Heart right ventricle (tissue), 16 donors: Measurements from ENCODE around the gene KRR1. TPM values are rescaled to one million over a fixed set of nuclear protein-coding genes. Genes with fewer than 3 reads are reported as not detected.
"Not testable (repeated sequence)": the region's sequence is repeated elsewhere in the genome, so short reads cannot be mapped to it uniquely, and the experiment has no call there.

Source experiments
- ATAC-seq, 8 donors: fragments of 200-7000 bp; cut with Tn5 transposase; one replicate each; pipeline ENCODE4 v1.9.1; 2020; ENCODE audit warnings: mild to moderate bottlenecking in 8 of 8, moderate library complexity in 8 of 8, moderate number of reproducible peaks in 1 of 8
- DNase-seq, 2 donors: peaks; one replicate each; pipeline ENCODE4 v3.0.0-alpha.2; 2020
- H3K27ac ChIP-seq, 10 donors: fragments of 200-600 bp; sonication (generic) in 2 of 10; one replicate each; pipeline versions ENCODE4 v1.5.0 to v1.8.0; 2020 to 2022; ENCODE audit warnings: mild to moderate bottlenecking in 3 of 10
- H3K27me3 ChIP-seq, 7 donors: fragments of 200-600 bp; one replicate each; pipeline ENCODE4 v1.8.0; 2021 to 2022; ENCODE audit warnings: mild to moderate bottlenecking in 2 of 7
- H3K36me3 ChIP-seq, 9 donors: fragments of 200-600 bp; sonication (generic) in 1 of 9; one replicate each; pipeline versions ENCODE4 v1.5.0 to v1.8.0; 2020 to 2022; ENCODE audit warnings: mild to moderate bottlenecking in 2 of 9
- H3K4me1 ChIP-seq, 9 donors: fragments of 200-600 bp; sonication (generic) in 1 of 9; one replicate each; pipeline versions ENCODE4 v1.5.0 to v1.8.0; 2020 to 2022; ENCODE audit warnings: mild to moderate bottlenecking in 4 of 9
- H3K4me3 ChIP-seq, 10 donors: fragments of 200-600 bp; sonication (generic) in 2 of 10; one replicate each; pipeline versions ENCODE4 v1.5.0 to v1.8.0; 2020 to 2022; ENCODE audit warnings: mild to moderate bottlenecking in 7 of 10, moderate library complexity in 2 of 10
- H3K9me3 ChIP-seq, 11 donors: fragments of 200-600 bp in 10 of 11; sonication (generic) in 2 of 11; one replicate each; pipeline versions ENCODE4 v1.5.0 to v1.8.0; 2013 to 2022; ENCODE audit warnings: mild to moderate bottlenecking in 2 of 11, control low read depth in 1 of 11, moderate library complexity in 1 of 11
- WGBS, 2 donors: extraction: QIAGEN DNeasy Blood & Tissue Kit; methylation state at CpG; one replicate each; pipeline ENCODE4 v1.1.7; 2013; ENCODE audit warnings: inconsistent platforms in 1 of 2; 5-methylcytosine and 5-hydroxymethylcytosine counted together
- intact Hi-C, 10 donors: fragments of 100-400 bp; cut with DNase I; formaldehyde crosslinking; loops; one replicate each; pipeline versions ENCODE4 v1.11.1 to v1.14.2; 2022
- polyA plus RNA-seq, 2 donors: library from polyadenylated mRNA; stranded (reverse); fragments of 200-250 nt; gene quantifications; one replicate each; pipeline ENCODE4 v1.2.3, GENCODE V29; 2013
- total RNA-seq, 10 donors: library from RNA; stranded (reverse); fragmentation: NEBNext Ultra II Directional in 3 of 10; extraction: Animal tissue kit (Norgen Biotek cat#: 25700) in 3 of 10; gene quantifications; one replicate each; pipeline versions ENCODE4 v1.2.1 to v1.2.4, GENCODE V29; 2021 to 2023
- TF ChIP-seq, protein P1 (sequence below), 9 donors: fragments of 200-600 bp; sonication (generic) in 2 of 9; IDR thresholded peaks; one replicate each; pipeline versions ENCODE4 v1.5.0 to v1.8.0; 2021 to 2022; ENCODE audit warnings: antibody characterized with exemption in 9 of 9, mild to moderate bottlenecking in 5 of 9, moderate library complexity in 1 of 9
- donor health status: Arrhythmogenic right ventricular cardiomyopathy.
- donor health status: ischemic (EF 13 %, LVEDD 7.1; RV severe dilation, severe dysfunction).
- donor health status: healthy with polysubstance abuse.
- donor health status: DM: no; HTN: yes; CAD: no.
- donor health status: DM: no; HTN: no; CAD: no.
- donor health status: ischemic (EF 25% LVEDD 6.9; RV normal size, moderate dysfunction).
- donor health status: ischemic (EF 25% LVEDD 5.7; RV mildly dilated, moderate dysfunction).
- donor health status: healthy.
- donor health status: DM: yes; HTN: yes; CAD: no.
- donor health status: Ischemic cardiomyopathy.
- donor health status: ischemic (EF 35%, LVEDD 5.7; RV mildly dilated, moderate dysfunction).
- donor health status: nonischemic (EF 11% LVEDD 7.7; RV severe dilation, severe dysfunction).
- donor health status: DM: yes; HTN: yes; CAD: no.
- donor health status: PGD.
- donor health status: ischemic (EF 29% LVEDD 5.4; RV normal size, mild dysfunction).
- donor health status: nonischemic (EF 23%, LVEDD 6.1; RV moderate dilation, normal function).

KRR1 gene
- total and polyA plus RNA-seq, 12 donors: 8.9 to 44.2 (median 32.6) TPM

DNA sequence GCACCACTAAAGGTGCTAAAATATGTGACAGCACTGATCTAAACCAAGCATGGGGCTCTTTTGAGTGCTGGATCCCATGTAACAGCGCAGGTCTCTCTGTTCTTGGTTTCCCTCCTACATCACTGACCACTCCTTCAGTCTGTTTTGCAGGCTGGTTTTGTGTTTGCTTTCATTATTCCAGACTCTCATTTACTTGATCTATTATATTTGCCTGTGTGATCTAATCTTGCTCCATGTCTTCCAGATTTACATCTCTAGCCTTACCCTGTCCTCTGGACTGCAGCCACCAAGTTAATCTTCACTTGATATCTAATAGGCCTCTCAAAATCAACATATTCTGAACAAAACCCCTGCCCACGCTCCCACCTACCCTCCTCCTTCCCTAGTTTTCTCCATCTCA lies 22.2 kb downstream of the KRR1 start:
- H3K27ac ChIP-seq: no peak overlapping the region
- H3K36me3 ChIP-seq: peaks cover 0 to 75% (median 0%) of the 10 kb centered on the region in 9 donors
- DNase-seq (no peak), ATAC-seq (no peak)
- no peaks in the 10 kb centered on the region for H3K27me3 ChIP-seq
- TF ChIP-seq, protein P1, sequence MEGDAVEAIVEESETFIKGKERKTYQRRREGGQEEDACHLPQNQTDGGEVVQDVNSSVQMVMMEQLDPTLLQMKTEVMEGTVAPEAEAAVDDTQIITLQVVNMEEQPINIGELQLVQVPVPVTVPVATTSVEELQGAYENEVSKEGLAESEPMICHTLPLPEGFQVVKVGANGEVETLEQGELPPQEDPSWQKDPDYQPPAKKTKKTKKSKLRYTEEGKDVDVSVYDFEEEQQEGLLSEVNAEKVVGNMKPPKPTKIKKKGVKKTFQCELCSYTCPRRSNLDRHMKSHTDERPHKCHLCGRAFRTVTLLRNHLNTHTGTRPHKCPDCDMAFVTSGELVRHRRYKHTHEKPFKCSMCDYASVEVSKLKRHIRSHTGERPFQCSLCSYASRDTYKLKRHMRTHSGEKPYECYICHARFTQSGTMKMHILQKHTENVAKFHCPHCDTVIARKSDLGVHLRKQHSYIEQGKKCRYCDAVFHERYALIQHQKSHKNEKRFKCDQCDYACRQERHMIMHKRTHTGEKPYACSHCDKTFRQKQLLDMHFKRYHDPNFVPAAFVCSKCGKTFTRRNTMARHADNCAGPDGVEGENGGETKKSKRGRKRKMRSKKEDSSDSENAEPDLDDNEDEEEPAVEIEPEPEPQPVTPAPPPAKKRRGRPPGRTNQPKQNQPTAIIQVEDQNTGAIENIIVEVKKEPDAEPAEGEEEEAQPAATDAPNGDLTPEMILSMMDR (IDR thresholded peaks at IDR 0.05): no peak
- 94 to 97% methylated on average over 2 of the region's 2 CpGs for whole genome bisulfite sequencing, 2 donors
- intact Hi-C loops: loop anchor here in 4 of 10 donors (10.0 kb wide), 3 partner anchors 94 to 794 kb away; partner anchors contain the start of genes CAPS2 (in 2 of the 4), GLIPR1L1 (in 2 of the 4) and GLIPR1L2 (in 2 of the 4)
- no peaks in the 10 kb centered on the region for H3K9me3 ChIP-seq
- no peak overlapping the region for H3K4me3 ChIP-seq
- H3K4me1 ChIP-seq: peaks cover 0 to 47% (median 0%) of the 10 kb centered on the region in 9 donors

DNA sequence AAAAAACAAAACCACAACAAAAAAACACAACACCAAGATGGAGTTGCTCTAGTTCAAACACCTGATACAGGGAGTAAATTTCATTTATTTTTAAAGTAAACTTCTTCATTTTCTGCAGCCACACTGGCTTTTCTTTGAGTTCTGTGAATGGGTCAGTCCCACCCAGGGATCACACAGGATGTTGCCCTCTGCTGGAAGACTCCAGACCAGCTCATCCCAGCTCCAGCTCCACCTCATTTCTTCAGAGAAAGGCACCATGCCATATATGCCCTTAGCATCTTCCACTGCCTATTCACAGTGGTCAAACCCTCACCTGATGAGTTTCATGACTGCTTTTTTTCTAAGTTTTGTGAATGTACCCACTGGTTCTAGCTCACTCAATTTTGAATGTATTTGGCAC lies 22.9 kb downstream of the KRR1 start:
- Histone ChIP-seq H3K27ac (no peak overlapping the region), H3K4me1 (peaks cover 0 to 54% (median 0%) of the 10 kb centered on the region in 9 donors), H3K9me3 (no peaks in the 10 kb centered on the region), H3K36me3 (peaks cover 0 to 69% (median 0%) of the 10 kb centered on the region in 9 donors), H3K27me3 (no peaks in the 10 kb centered on the region), H3K4me3 (no peak overlapping the region)
- TF ChIP-seq, protein P1 (IDR thresholded peaks at IDR 0.05): peak in 7 of 9 donors; percentile 18 to 49 (median 39)
- intact Hi-C loops: loop anchor here in 4 of 10 donors (10.0 kb wide), 3 partner anchors 94 to 794 kb away; partner anchors contain the start of genes CAPS2 (in 2 of the 4), GLIPR1L1 (in 2 of the 4) and GLIPR1L2 (in 2 of the 4)
- no peak for DNase-seq
- ATAC-seq: peak in 4 of 8 donors; percentile 26 to 70 (median 64)

DNA sequence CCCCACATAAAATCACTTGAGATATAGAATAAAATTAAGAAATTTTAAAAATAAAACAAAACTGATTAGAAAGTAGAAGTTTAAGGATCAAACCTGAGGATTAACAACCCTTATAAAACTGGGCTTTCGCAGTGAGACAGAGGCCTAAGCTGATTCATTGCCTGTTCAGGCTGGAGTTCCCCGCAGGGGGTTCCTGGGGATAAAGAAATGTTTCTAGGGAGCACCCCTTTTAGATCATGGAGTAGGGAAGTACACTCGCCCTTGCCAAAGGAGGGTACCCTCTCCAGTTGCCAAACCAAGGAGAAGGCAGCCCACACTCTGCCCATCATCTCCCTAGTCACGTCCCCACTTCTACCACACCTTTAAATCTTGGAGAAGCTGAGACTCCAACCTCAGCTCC lies 24.1 kb downstream of the KRR1 start:
- Histone ChIP-seq H3K4me3 (no peak overlapping the region), H3K27me3 (no peaks in the 10 kb centered on the region), H3K36me3 (peaks cover 0 to 56% (median 0%) of the 10 kb centered on the region in 9 donors), H3K27ac (no peak overlapping the region), H3K9me3 (no peaks in the 10 kb centered on the region), H3K4me1 (peaks cover 0 to 61% (median 0%) of the 10 kb centered on the region in 9 donors)
- ATAC-seq: no peak
- TF ChIP-seq, protein P1 (IDR thresholded peaks at IDR 0.05): no peak
- no peak for DNase-seq
- intact Hi-C loops: loop anchor here in 4 of 10 donors (10.0 kb wide), 3 partner anchors 93 to 793 kb away; partner anchors contain the start of genes CAPS2 (in 2 of the 4), GLIPR1L1 (in 2 of the 4) and GLIPR1L2 (in 2 of the 4)
- WGBS, 2 donors: 91 to 96% methylated on average over 4 of the region's 4 CpGs

DNA sequence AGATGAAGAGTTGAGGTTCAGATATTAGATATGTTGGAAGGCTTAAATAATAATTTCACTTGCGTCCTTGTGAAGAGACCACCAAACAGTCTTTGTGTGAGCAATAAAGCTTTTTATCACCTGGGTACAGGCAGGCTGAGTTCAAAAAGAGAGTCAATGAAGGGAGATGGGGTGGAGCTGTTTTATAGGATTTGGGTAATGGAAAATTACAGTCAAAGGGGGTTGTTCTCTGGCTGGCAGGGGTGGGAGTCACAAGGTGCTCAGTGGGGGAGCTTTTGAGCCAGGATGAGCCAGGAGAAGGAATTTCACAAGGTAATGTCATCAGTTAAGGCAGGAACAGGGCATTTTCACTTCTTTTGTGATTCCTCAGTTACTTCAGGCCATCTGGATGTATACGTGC lies 27.0 kb downstream of the KRR1 start:
- H3K27me3 ChIP-seq, H3K27ac ChIP-seq, ATAC-seq, DNase-seq, H3K9me3 ChIP-seq, H3K4me3 ChIP-seq: not testable (repeated sequence)
- Histone ChIP-seq H3K4me1 (peaks cover 0 to 71% (median 0%) of the 10 kb centered on the region in 9 donors), H3K36me3 (peaks cover 0 to 32% (median 0%) of the 10 kb centered on the region in 9 donors)
- intact Hi-C loops: loop anchor here in 4 of 10 donors (5.0 to 10.0 kb wide), 4 partner anchors 90 to 790 kb away; partner anchors contain the start of genes GLIPR1L2 (in 3 of the 4), CAPS2 (in 2 of the 4) and GLIPR1L1 (in 2 of the 4)
- WGBS, 2 donors: 87 to 96% methylated on average over 2 of the region's 2 CpGs

DNA sequence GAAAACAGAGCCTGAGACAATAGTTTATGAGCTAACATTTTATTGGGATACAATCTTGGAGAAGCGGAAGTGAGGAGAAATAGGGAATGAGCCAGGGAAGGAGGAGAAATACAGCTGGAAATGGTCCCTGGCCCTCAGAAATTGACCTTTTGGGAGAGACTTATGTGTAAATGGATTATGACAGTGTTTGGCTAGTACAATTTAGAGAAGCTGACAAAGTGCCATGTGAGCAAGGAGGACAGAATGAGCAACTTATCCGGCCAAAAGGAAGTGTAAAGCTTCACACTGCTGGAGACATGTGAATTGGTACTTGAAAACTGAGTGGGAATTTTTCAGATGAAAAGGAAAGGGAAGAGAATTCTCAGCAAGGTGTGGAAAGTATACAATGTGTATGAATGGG lies 28.0 kb downstream of the KRR1 start:
- ATAC-seq: peak in 1 of 8 donors; percentile 16
- Histone ChIP-seq H3K27ac (peak overlapping the region in 1 of 10 donors; percentile 89), H3K4me1 (peaks cover 0 to 74% (median 0%) of the 10 kb centered on the region in 9 donors)

More for the DNA sequence above, 28.0 kb downstream of the KRR1 start:
- TF ChIP-seq, protein P1 (IDR thresholded peaks at IDR 0.05): no peak
- Histone ChIP-seq H3K4me3 (peak overlapping the region in 5 of 10 donors; percentile 23 to 58 (median 52)), H3K36me3 (peaks cover 0 to 25% (median 0%) of the 10 kb centered on the region in 9 donors), H3K9me3 (no peaks in the 10 kb centered on the region), H3K27me3 (no peaks in the 10 kb centered on the region)
- no peak for DNase-seq
- 65 to 75% methylated on average over 2 of the region's 2 CpGs for WGBS, 2 donors
- intact Hi-C loops: loop anchor here in 4 of 10 donors (5.0 to 10.0 kb wide), 4 partner anchors 89 to 789 kb away; partner anchors contain the start of genes GLIPR1L2 (in 3 of the 4), CAPS2 (in 2 of the 4) and GLIPR1L1 (in 2 of the 4)
